Measurements from ENCODE around the gene LRRC27.

LRRC27 gene

DNA sequence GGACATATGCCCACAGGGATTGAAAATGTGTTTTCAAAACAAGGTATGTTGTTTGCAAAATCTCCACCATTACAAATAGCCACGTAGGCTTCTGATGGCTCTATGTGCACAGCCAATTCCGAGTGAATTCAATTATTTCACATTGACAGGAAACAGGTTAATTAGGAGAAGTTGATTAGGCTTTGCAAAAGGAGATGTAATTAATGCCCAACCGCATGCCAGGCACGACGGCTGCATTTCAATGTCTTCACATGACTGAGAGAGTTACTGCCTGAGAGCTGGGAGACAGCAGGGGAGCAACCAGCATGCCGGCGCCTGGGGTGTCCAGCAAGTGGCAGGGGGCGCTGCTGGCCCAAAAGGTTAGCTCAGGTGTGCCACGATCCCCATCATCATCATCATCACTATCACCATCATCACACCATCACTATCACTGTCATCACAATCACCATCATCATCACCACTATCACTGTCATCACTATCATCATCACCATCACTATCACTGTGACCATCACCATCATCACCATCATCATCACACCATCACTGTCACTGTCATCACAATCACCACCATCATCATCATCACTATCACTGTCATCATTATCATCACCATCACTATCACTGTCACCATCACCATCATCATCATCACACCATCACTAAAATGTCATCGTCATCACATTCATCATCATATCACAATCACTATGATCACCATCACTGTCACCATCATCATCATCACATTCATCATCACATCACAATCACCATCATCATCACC is 95.2 kb downstream of the LRRC27 start:
- no peak for DNase-seq (ENCODE audit: low read depth)

DNA sequence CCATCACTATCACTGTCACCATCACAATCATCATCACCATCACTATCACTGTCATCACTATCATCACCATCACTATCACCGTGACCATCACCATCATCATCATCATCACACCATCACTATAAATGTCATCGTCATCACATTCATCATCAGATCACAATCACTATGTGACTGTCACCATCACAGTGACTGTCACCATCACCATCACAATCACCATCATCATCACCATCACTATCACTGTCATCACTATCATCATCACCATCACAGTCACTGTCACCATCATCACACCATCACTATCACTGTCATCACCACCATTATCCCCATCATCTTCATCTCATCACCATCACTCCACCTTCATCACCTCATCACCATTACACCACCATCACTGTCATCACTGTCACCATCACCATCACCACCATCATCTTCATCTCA is 96.0 kb downstream of the LRRC27 start:
- DNase-seq (ENCODE audit: low read depth), result no peak

DNA sequence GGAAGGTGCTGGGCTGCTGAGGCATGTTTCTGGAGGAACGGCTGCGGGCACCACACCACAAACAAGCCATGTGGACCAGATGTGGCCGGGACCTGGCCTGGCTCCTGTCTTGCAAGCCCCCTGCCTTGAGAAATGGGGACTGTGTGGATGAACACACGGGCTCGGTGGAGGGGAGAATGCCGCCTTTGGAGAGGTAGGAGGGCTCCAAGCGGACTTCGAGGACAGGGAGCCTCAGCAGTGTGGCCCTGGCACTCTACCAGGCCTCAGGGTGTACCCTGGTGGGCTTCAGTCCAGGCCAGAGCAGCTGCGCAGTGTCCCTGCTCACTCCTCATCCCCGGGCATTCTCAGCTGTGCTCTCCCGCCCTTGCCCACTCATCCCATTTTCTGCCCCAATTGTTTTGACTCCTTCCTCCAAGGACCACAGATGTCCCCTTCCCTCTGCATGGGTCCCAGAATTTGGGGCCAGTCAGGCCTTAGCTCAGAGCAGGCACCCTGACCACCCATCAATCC is 96.5 kb downstream of the LRRC27 start:
- DNase-seq (ENCODE audit: low read depth), result no peak
